GM12878 (cell line): ENCODE measurements around the gene TXNDC16. TPM values are rescaled to one million over a fixed set of nuclear protein-coding genes. Genes with fewer than 3 reads are reported as not detected.

ENCODE experiments used
- ATAC-seq: fragments of 200-7000 bp; cut with Tn5 transposase; 3 replicates; pipeline ENCODE4 v1.9.1; 2020; ENCODE audit warnings: mild to moderate bottlenecking, moderate library complexity
- BruUV-seq: library from RNA; stranded (reverse); fragments of 400-500 nt; replicated peaks from 2 replicates; lab custom pipeline; 2021; lab: Mats Ljungman, UMichigan
- CTCF ChIA-PET: fragments of 300-600 bp; sonication (Branson Sonifier 250); formaldehyde crosslinking; extraction: SDS; loops from one replicate; lab custom pipeline; 2021; ENCODE audit warnings: inconsistent platforms; lab: Yijun Ruan, JAX
- POLR2A ChIA-PET: fragments of 350-600 bp; formaldehyde crosslinking; extraction: SDS; loops from one replicate; lab custom pipeline; 2021; ENCODE audit warnings: inconsistent platforms; lab: Charles Lee
- RAD21 ChIA-PET: fragments of 300-600 bp; sonication (Branson Sonifier 250); formaldehyde crosslinking; loops from one replicate; lab custom pipeline; 2023; ENCODE audit warnings: antibody characterized with exemption; ENCODE audit not compliant: unreplicated experiment; lab: Charles Lee
- SMC1A ChIA-PET: fragments of 300-600 bp; sonication (Branson Sonifier 250); formaldehyde crosslinking; loops from one replicate; lab custom pipeline; 2023; ENCODE audit not compliant: unreplicated experiment, uncharacterized antibody; lab: Charles Lee
- DNase-seq: peaks from one replicate; pipeline ENCODE4 v3.0.0-alpha.2; 2011; ENCODE audit warnings: low read depth, low spot score
- FAIRE-seq: peaks from 3 replicates; lab custom pipeline; 2011; peaks lifted over from hg19 to GRCh38; lab: Jason Lieb, UNC
- H2AFZ ChIP-seq: 2 replicates; pipeline ENCODE4 v1.6.0; 2011; ENCODE audit warnings: low read depth, low read length, control low read depth; ENCODE audit not compliant: control insufficient read depth
- H3K27ac ChIP-seq: 2 replicates; pipeline ENCODE4 v1.5.1; 2011; ENCODE audit warnings: control low read depth; ENCODE audit not compliant: control insufficient read depth, insufficient read depth
- H3K27me3 ChIP-seq, 2 experiments: replicated peaks in 1 of 2; 2 replicates each; pipeline versions ENCODE4 v1.6.0 to v1.6.1; 2011; ENCODE audit warnings: low read length in 1 of 2; ENCODE audit not compliant: control insufficient read depth in 2 of 2, insufficient read depth in 2 of 2
- H3K36me3 ChIP-seq, 2 experiments: 2 replicates each; pipeline ENCODE4 v1.5.1; 2011; ENCODE audit warnings: low read length in 1 of 2; ENCODE audit not compliant: control insufficient read depth in 2 of 2, insufficient read depth in 2 of 2
- H3K4me1 ChIP-seq: 2 replicates; pipeline ENCODE4 v1.6.1; 2011; ENCODE audit warnings: mild to moderate bottlenecking, low read length, moderate library complexity, mixed read lengths; ENCODE audit not compliant: control insufficient read depth, insufficient read depth
- H3K4me2 ChIP-seq: 2 replicates; pipeline ENCODE4 v1.6.0; 2011; ENCODE audit warnings: control low read depth; ENCODE audit not compliant: control insufficient read depth, insufficient read depth
- H3K4me3 ChIP-seq: fragments of 200-600 bp; sonication (generic); 2 replicates; pipeline ENCODE4 v1.5.1; 2016
- H3K79me2 ChIP-seq: 2 replicates; pipeline ENCODE4 v1.6.0; 2011; ENCODE audit warnings: low read length; ENCODE audit not compliant: control insufficient read depth, insufficient read depth
- H3K9ac ChIP-seq: 2 replicates; pipeline ENCODE4 v1.8.0; 2011; ENCODE audit warnings: low read length, control low read depth, mixed read lengths; ENCODE audit not compliant: control insufficient read depth, insufficient read depth
- H3K9me3 ChIP-seq: replicated peaks from 3 replicates; pipeline ENCODE4 v1.5.1; 2011; ENCODE audit warnings: mild to moderate bottlenecking, low read length; ENCODE audit not compliant: control insufficient read depth, insufficient read depth
- H4K20me1 ChIP-seq: 2 replicates; pipeline ENCODE4 v1.6.0; 2011; ENCODE audit not compliant: control insufficient read depth, insufficient read depth
- BCL11A ChIP-seq: IDR thresholded peaks from 2 replicates; pipeline ENCODE4 v1.6.1; 2011; ENCODE audit warnings: low read depth, low read length
- BMI1 ChIP-seq: fragments of 450-650 bp; IDR thresholded peaks from 2 replicates; pipeline ENCODE4 v1.6.1; 2016; ENCODE audit warnings: mild to moderate bottlenecking, moderate library complexity, borderline replicate concordance
- CHD1 ChIP-seq: IDR thresholded peaks from 2 replicates; pipeline ENCODE4 v1.6.1; 2012; ENCODE audit warnings: low read depth, low read length, improper control_type of control experiment
- CTCF ChIP-seq, 3 experiments: IDR thresholded peaks in 2 of 3; conservative IDR thresholded peaks in 1 of 3; 2 replicates each; pipeline ENCODE4 v1.5.1; 2011; ENCODE audit warnings: low read depth in 3 of 3, low read length in 3 of 3, mild to moderate bottlenecking in 3 of 3, control low read depth in 2 of 3, moderate library complexity in 2 of 3, inconsistent platforms in 1 of 3, mixed read lengths in 1 of 3; ENCODE audit not compliant: control insufficient read depth in 2 of 3, insufficient read depth in 1 of 3; ENCODE audit errors: extremely low read depth in 1 of 3
- ETV6 ChIP-seq, 2 experiments: fragments of 450-650 bp in 1 of 2; IDR thresholded peaks in 1 of 2; conservative IDR thresholded peaks in 1 of 2; 2 replicates each; pipeline ENCODE4 v1.6.1; 2014; ENCODE audit warnings: antibody characterized with exemption in 1 of 2, borderline replicate concordance in 1 of 2, low read depth in 1 of 2, mild to moderate bottlenecking in 1 of 2, moderate library complexity in 1 of 2
- EZH2 ChIP-seq: IDR thresholded peaks from 2 replicates; pipeline ENCODE4 v1.6.1; 2012; ENCODE audit warnings: low read depth, mild to moderate bottlenecking, control low read depth, inconsistent platforms, low read length, borderline replicate concordance; ENCODE audit not compliant: control insufficient read depth
- FOS ChIP-seq: IDR thresholded peaks from 3 replicates; pipeline ENCODE4 v1.6.1; 2011; ENCODE audit warnings: borderline replicate concordance; ENCODE audit not compliant: insufficient read length; ENCODE audit errors: extremely low read depth
- HCFC1 ChIP-seq: fragments of 150-350 bp; IDR thresholded peaks from 2 replicates; pipeline ENCODE4 v1.6.1; 2014; ENCODE audit warnings: low read length
- IKZF2 ChIP-seq, 2 experiments: fragments of 450-650 bp; IDR thresholded peaks; 2 replicates each; pipeline ENCODE4 v1.6.1; 2017; ENCODE audit warnings: mild to moderate bottlenecking in 2 of 2, moderate library complexity in 2 of 2
- JUNB ChIP-seq: IDR thresholded peaks from 2 replicates; pipeline ENCODE4 v1.6.1; 2016; ENCODE audit warnings: antibody characterized with exemption, mild to moderate bottlenecking
- MTA3 ChIP-seq: IDR thresholded peaks from 2 replicates; pipeline ENCODE4 v1.6.1; 2012; ENCODE audit warnings: low read length, inconsistent platforms, borderline replicate concordance
- NR2C1 ChIP-seq: fragments of 450-650 bp; IDR thresholded peaks from 2 replicates; pipeline ENCODE4 v1.6.1; 2017; ENCODE audit warnings: antibody characterized with exemption, mild to moderate bottlenecking, moderate library complexity
- RUNX3 ChIP-seq: IDR thresholded peaks from 2 replicates; pipeline ENCODE4 v1.6.1; 2012; ENCODE audit warnings: low read length, inconsistent platforms
- STAT1 ChIP-seq: fragments of 450-650 bp; conservative IDR thresholded peaks from 2 replicates; pipeline ENCODE4 v1.6.1; 2014; ENCODE audit warnings: antibody characterized with exemption, mild to moderate bottlenecking
- WGBS: methylation state at CpG from one replicate; pipeline ENCODE4 v1.1.6; 2016; ENCODE audit warnings: low lambda C conversion rate; ENCODE audit not compliant: insufficient replicate concordance, insufficient coverage; ENCODE audit errors: missing lambda C conversion rate; 5-methylcytosine and 5-hydroxymethylcytosine counted together
- in situ Hi-C: fragments of 300-500 bp; cut with MboI; formaldehyde crosslinking; loops from 9 replicates; pipeline ENCODE4 v1.14.3; 2018; ENCODE audit warnings: mixed read lengths
- intact Hi-C: fragments of 100-400 bp; cut with micrococcal nuclease; formaldehyde crosslinking; loops from one replicate; pipeline ENCODE4 v1.14.2; 2022; ENCODE audit not compliant: unreplicated experiment
- polyA plus RNA-seq, 11 experiments: library from polyadenylated mRNA; depleted of rRNA in 4 of 11; unstranded in 6 of 11; stranded (reverse) in 5 of 11; fragments of >200 nt; fragmentation: Nextera tagmentation in 4 of 11; fragmentation: Illumina TruSeq in 1 of 11; extraction: Ambion mirVana in 4 of 11; extraction: Trizol in 1 of 11; gene quantifications; 1 replicate in 1 of 11; 2 replicates in 10 of 11; pipeline versions ENCODE4 v1.2.1 to v1.2.3, GENCODE V29; 2011 to 2016; ENCODE audit warnings: inconsistent platforms in 2 of 11, missing spikeins in 2 of 11, low read depth in 1 of 11
- total RNA-seq, 4 experiments: library from RNA; depleted of rRNA in 3 of 4; stranded (reverse); fragments of >200 nt in 3 of 4; fragmentation: Illumina TruSeq in 1 of 4; extraction: Trizol in 1 of 4; gene quantifications; 2 replicates each; pipeline versions ENCODE4 v1.2.1 to v1.2.3, GENCODE V29; 2013 to 2021

TXNDC16 gene
- total and polyA plus RNA-seq, 10 of the 15 experiments (the other 5 are each of a cell fraction or from before 2014, with no cell fraction given), result 1.2 to 7.9 (median 5.5) TPM

- SMC1A ChIA-PET, result interaction anchor here (0.8 to 1.0 kb wide), 3 partner anchors 9 to 103 kb away, joined by 3 read pairs; no protein-coding TSS in a partner anchor
- Histone ChIP-seq H3K9me3 (no peaks in the 10 kb centered on the region; the same call in 2 of the 3 replicates), H3K79me2 (no peaks in the 10 kb centered on the region), H3K27me3 (peaks cover 0 to 3% of the 10 kb centered on the region in 2 experiments; a peak in 3 of 4 replicates), H3K4me2 (no peak overlapping the region), H3K9ac (no peak overlapping the region), H3K27ac (no peak overlapping the region), H3K4me1 (no peaks in the 10 kb centered on the region), H3K36me3 (no peaks in the 10 kb centered on the region), H4K20me1 (no peaks in the 10 kb centered on the region), H3K4me3 (no peak overlapping the region), H2AFZ (no peak overlapping the region)
- peak; percentile 31 for FAIRE-seq
- CTCF ChIA-PET, result no interaction called here
- WGBS, result 0% methylated on average over 3 of the region's 3 CpGs
- TF ChIP-seq RUNX3, result peak; percentile 74
- no peak for TF ChIP-seq MTA3
- no TSS peak for BruUV-seq
- peak; percentile 20 for DNase-seq
- RAD21 ChIA-PET, result no interaction called here
- POLR2A ChIA-PET, result no interaction called here
- intact Hi-C loops, result no loop called here
- in situ Hi-C loops, result no loop called here
- ATAC-seq, result peak; percentile 45
These were observed 151.5 kb downstream of the TXNDC16 start for GRCh38 chr14:52400846-52401245.

DNA sequence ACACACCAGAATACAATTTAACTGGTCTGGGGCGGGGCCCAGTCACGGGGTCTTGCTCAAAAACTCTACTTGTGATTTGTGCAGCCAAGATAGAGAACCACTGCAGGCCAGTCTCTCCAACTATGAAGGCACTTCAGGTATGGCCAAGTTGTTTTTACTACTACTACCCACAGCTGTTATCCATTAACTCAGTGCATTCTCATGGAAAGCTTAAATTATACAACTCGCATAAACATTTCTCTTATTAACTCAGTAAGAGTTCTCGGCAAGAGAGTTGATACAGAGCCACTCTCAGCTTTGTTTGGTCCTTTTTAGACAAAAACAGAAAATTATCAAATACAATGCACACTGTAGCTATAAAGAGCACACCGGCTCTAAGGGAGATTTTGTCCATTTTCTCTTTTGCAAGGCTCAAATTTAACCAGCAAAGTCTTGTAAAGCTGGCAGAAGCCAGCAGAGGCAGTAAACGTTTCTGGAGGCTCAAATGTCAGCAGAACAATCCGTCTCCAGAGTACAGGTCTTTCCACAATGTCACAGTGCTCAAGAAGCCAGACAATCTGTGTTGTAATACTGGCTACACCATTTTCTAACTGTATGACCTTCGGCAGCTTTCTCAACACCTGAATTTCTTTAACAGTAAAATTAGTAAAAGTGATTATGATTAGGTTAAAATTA lies 152.2 kb downstream of the TXNDC16 start:
- ChIA-PET CTCF (no interaction called here), RAD21 (no interaction called here), SMC1A (no interaction called here), POLR2A (no interaction called here)
- Histone ChIP-seq H3K4me1 (no peaks in the 10 kb centered on the region), H2AFZ (no peak overlapping the region), H3K36me3 (no peaks in the 10 kb centered on the region), H3K9me3 (no peaks in the 10 kb centered on the region; the same call in 2 of the 3 replicates), H4K20me1 (no peaks in the 10 kb centered on the region), H3K4me3 (no peak overlapping the region), H3K27ac (no peak overlapping the region), H3K9ac (no peak overlapping the region), H3K27me3 (no peaks in the 10 kb centered on the region; a peak in 1 of 4 replicates), H3K79me2 (no peaks in the 10 kb centered on the region), H3K4me2 (no peak overlapping the region)
- no peak for FAIRE-seq
- no peak for DNase-seq
- intact Hi-C loops, result no loop called here
- TF ChIP-seq FOS, result no peak
- no peak for TF ChIP-seq IKZF2 (IDR thresholded peaks at IDR 0.05)
- TF ChIP-seq HCFC1, result no peak
- TF ChIP-seq CTCF (IDR thresholded peaks at IDR 0.05 in 2 of 3, conservative IDR thresholded peaks at IDR 0.05 in 1 of 3; ENCODE audit: control insufficient read depth in 2 of 3, extremely low read depth in 1 of 3, insufficient read depth in 1 of 3, low read depth in 3 of 3, low read length in 3 of 3), result no peak
- no peak for TF ChIP-seq CHD1
- TF ChIP-seq EZH2, result no peak
- TF ChIP-seq NR2C1, result no peak
- TF ChIP-seq BCL11A, result no peak
- no peak for TF ChIP-seq ETV6 (conservative IDR thresholded peaks at IDR 0.05 in 1 of 2, IDR thresholded peaks at IDR 0.05 in 1 of 2; ENCODE audit: borderline replicate concordance in 1 of 2, low read depth in 1 of 2)
- no peak for TF ChIP-seq JUNB
- no peak for TF ChIP-seq BMI1
- no peak for TF ChIP-seq STAT1
- WGBS, result 54% methylated on average over 8 of the region's 8 CpGs
- BruUV-seq, result no TSS peak
- no peak for ATAC-seq
- in situ Hi-C loops, result no loop called here
